RWPE2 (cell line): Measurements from ENCODE around the gene SLIT3.

Experiments
- ATAC-seq: fragments of 200-7000 bp; cut with Tn5 transposase; 3 replicates; pipeline ENCODE4 v1.9.1; 2021; ENCODE audit warnings: low read depth
- DNase-seq: peaks from one replicate; pipeline ENCODE4 v3.0.0-alpha.2; 2020; ENCODE audit warnings: low spot score
- H3K27ac ChIP-seq: fragments of 450-650 bp; 2 replicates; pipeline ENCODE4 v1.5.1; 2017; ENCODE audit warnings: mild to moderate bottlenecking; ENCODE audit not compliant: poor library complexity, severe bottlenecking
- H3K27me3 ChIP-seq: fragments of 250-450 bp; sonication (Bioruptor Pico); 2 replicates; pipeline ENCODE4 v1.5.1; 2021; ENCODE audit warnings: mild to moderate bottlenecking, moderate library complexity; ENCODE audit not compliant: insufficient read depth, poor library complexity, severe bottlenecking
- H3K36me3 ChIP-seq: fragments of 250-450 bp; sonication (Bioruptor Pico); 2 replicates; pipeline ENCODE4 v1.5.1; 2020; ENCODE audit warnings: low read depth, mild to moderate bottlenecking, moderate library complexity
- H3K4me1 ChIP-seq: fragments of 250-450 bp; sonication (Bioruptor Pico); 2 replicates; pipeline ENCODE4 v1.5.1; 2021; ENCODE audit warnings: mild to moderate bottlenecking, moderate library complexity; ENCODE audit not compliant: insufficient read depth, poor library complexity, severe bottlenecking
- H3K4me3 ChIP-seq: fragments of 250-450 bp; sonication (Bioruptor Pico); 2 replicates; pipeline ENCODE4 v1.5.1; 2021; ENCODE audit warnings: mild to moderate bottlenecking, moderate library complexity; ENCODE audit not compliant: severe bottlenecking
- H3K9me3 ChIP-seq: fragments of 250-450 bp; sonication (Bioruptor Pico); 2 replicates; pipeline ENCODE4 v1.5.1; 2021; ENCODE audit warnings: mild to moderate bottlenecking, moderate library complexity; ENCODE audit not compliant: severe bottlenecking
- CTCF ChIP-seq: fragments of 450-650 bp; IDR thresholded peaks from one replicate; pipeline ENCODE4 v1.5.1; 2017; ENCODE audit warnings: mild to moderate bottlenecking, moderate library complexity; ENCODE audit not compliant: poor library complexity, severe bottlenecking

Gene SLIT3

GRCh38 chr5:168707716-168708695, 592.9 kb downstream of the SLIT3 start:
- Histone ChIP-seq H3K4me3 (no peak overlapping the region), H3K27me3 (no peaks in the 10 kb centered on the region), H3K27ac (no peak overlapping the region), H3K4me1 (peaks cover 4% of the 10 kb centered on the region), H3K9me3 (no peaks in the 10 kb centered on the region), H3K36me3 (no peaks in the 10 kb centered on the region)
- no peak for TF ChIP-seq CTCF
- ATAC-seq (no peak), DNase-seq (no peak)

GRCh38 chr5:168706655-168707069, 594.3 kb downstream of the SLIT3 start:
- TF ChIP-seq CTCF: peak; percentile 91
- ATAC-seq (peak; percentile 84), DNase-seq (no peak)
- no peak overlapping the region for H3K4me3 ChIP-seq
- no peaks in the 10 kb centered on the region for H3K4me1 ChIP-seq
- no peak overlapping the region for H3K27ac ChIP-seq
- no peaks in the 10 kb centered on the region for H3K9me3 ChIP-seq
- no peaks in the 10 kb centered on the region for H3K27me3 ChIP-seq
- no peaks in the 10 kb centered on the region for H3K36me3 ChIP-seq

GRCh38 chr5:168705321-168705720, 595.6 kb downstream of the SLIT3 start:
- TF ChIP-seq CTCF: no peak
- H3K36me3 ChIP-seq: no peaks in the 10 kb centered on the region
- H3K27ac ChIP-seq: no peak overlapping the region
- DNase-seq (no peak), ATAC-seq (no peak)
- no peaks in the 10 kb centered on the region for H3K27me3 ChIP-seq
- H3K4me3 ChIP-seq: no peak overlapping the region
- H3K4me1 ChIP-seq: no peaks in the 10 kb centered on the region
- no peaks in the 10 kb centered on the region for H3K9me3 ChIP-seq

DNA sequence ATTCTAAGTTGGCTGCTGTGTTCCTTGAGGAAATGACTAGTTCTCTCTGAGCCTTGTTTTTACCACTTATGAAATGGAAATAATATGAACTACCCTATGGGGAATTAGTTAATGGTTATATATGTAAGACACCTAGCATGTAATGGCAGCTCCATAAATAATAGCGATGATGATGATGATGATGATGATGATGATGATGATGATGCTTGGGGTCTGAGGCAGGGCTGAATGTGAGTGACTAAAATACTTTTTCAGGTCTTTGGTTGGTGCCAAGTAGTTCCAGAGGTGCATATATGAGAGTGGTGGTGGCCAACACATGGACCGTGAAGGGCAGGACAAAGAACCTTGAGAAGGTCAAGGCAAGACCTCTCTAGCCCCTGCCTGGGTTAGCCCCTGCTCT, 598.4 kb downstream of the SLIT3 start:
- no peak for ATAC-seq
- DNase-seq: no peak
- no peaks in the 10 kb centered on the region for H3K27me3 ChIP-seq
- H3K9me3 ChIP-seq: no peaks in the 10 kb centered on the region
- no peak overlapping the region for H3K4me3 ChIP-seq
- TF ChIP-seq CTCF: no peak
- H3K4me1 ChIP-seq: no peaks in the 10 kb centered on the region
- no peaks in the 10 kb centered on the region for H3K36me3 ChIP-seq
- no peak overlapping the region for H3K27ac ChIP-seq

- Histone ChIP-seq H3K9me3 (no peaks in the 10 kb centered on the region), H3K27ac (no peak overlapping the region), H3K4me3 (no peak overlapping the region), H3K36me3 (no peaks in the 10 kb centered on the region), H3K27me3 (no peaks in the 10 kb centered on the region), H3K4me1 (no peaks in the 10 kb centered on the region)
- no peak for TF ChIP-seq CTCF
- DNase-seq (no peak), ATAC-seq (no peak)
Observed at GRCh38 chr5:168701641-168702040, 599.3 kb downstream of the SLIT3 start.
